Measurements from ENCODE around the gene DYRK1A. TPM values are rescaled to one million over a fixed set of nuclear protein-coding genes. Genes with fewer than 3 reads are reported as not detected.
"Not testable (repeated sequence)": the region's sequence is repeated elsewhere in the genome, so short reads cannot be mapped to it uniquely, and the experiment has no call there.

The DYRK1A gene
- total RNA-seq, 1 donor from 2014 or later: 64.6 TPM

GRCh38 chr21:37520801-37521200 lies 154.2 kb downstream of the DYRK1A start:
- no peak overlapping the region for H3K27ac ChIP-seq (replicated peaks)
- no peaks in the 10 kb centered on the region for H3K36me3 ChIP-seq
- no peak for TF ChIP-seq CTCF (IDR thresholded peaks at IDR 0.05; ENCODE audit: borderline replicate concordance)
- no peaks in the 10 kb centered on the region for H3K9me3 ChIP-seq (replicated peaks)
- no peak for DNase-seq
- no peak overlapping the region for H3K4me3 ChIP-seq
- peaks cover 37% of the 10 kb centered on the region for H3K4me1 ChIP-seq
- intact Hi-C loops (cut with micrococcal nuclease): no loop called here
- H3K27me3 ChIP-seq (ENCODE audit: low read depth): no peaks in the 10 kb centered on the region

GRCh38 chr21:37521658-37522057 lies 155.1 kb downstream of the DYRK1A start:
- H3K4me1 ChIP-seq: peaks cover 37% of the 10 kb centered on the region
- no peak for DNase-seq
- intact Hi-C loops (cut with micrococcal nuclease): no loop called here
- H3K27me3 ChIP-seq (ENCODE audit: low read depth): no peaks in the 10 kb centered on the region
- no peak for TF ChIP-seq CTCF (IDR thresholded peaks at IDR 0.05; ENCODE audit: borderline replicate concordance)
- no peak overlapping the region for H3K4me3 ChIP-seq
- no peaks in the 10 kb centered on the region for H3K36me3 ChIP-seq
- no peak overlapping the region for H3K27ac ChIP-seq (replicated peaks)
- H3K9me3 ChIP-seq (replicated peaks): no peaks in the 10 kb centered on the region

GRCh38 chr21:37522641-37523295 lies 156.2 kb downstream of the DYRK1A start:
- no peak for DNase-seq
- no peak for TF ChIP-seq CTCF (IDR thresholded peaks at IDR 0.05; ENCODE audit: borderline replicate concordance)

GRCh38 chr21:37524944-37525343 lies 158.4 kb downstream of the DYRK1A start:
- H3K9me3 ChIP-seq (replicated peaks); DNase-seq; H3K27me3 ChIP-seq (ENCODE audit: low read depth); H3K36me3 ChIP-seq; H3K27ac ChIP-seq (replicated peaks); intact Hi-C loops (cut with micrococcal nuclease); H3K4me3 ChIP-seq: not testable (repeated sequence)
- peaks cover 17% of the 10 kb centered on the region for H3K4me1 ChIP-seq

More at GRCh38 chr21:37522641-37523295, 156.2 kb downstream of the DYRK1A start:
- Histone ChIP-seq H3K4me3 (no peak overlapping the region), H3K36me3 (no peaks in the 10 kb centered on the region), H3K4me1 (peaks cover 28% of the 10 kb centered on the region), H3K27ac (replicated peaks) (no peak overlapping the region), H3K27me3 (ENCODE audit: low read depth) (no peaks in the 10 kb centered on the region), H3K9me3 (replicated peaks) (no peaks in the 10 kb centered on the region)
- intact Hi-C loops (cut with micrococcal nuclease): no loop called here

- no peak overlapping the region for H3K4me3 ChIP-seq
- H3K36me3 ChIP-seq: no peaks in the 10 kb centered on the region
- H3K9me3 ChIP-seq (replicated peaks): no peaks in the 10 kb centered on the region
- no peak overlapping the region for H3K27ac ChIP-seq (replicated peaks)
- H3K4me1 ChIP-seq: peaks cover 16% of the 10 kb centered on the region
- H3K27me3 ChIP-seq (ENCODE audit: low read depth): no peaks in the 10 kb centered on the region
- intact Hi-C loops (cut with micrococcal nuclease): no loop called here
- no peak for TF ChIP-seq CTCF (IDR thresholded peaks at IDR 0.05; ENCODE audit: borderline replicate concordance)
- no peak for DNase-seq
Observed at GRCh38 chr21:37525810-37526209, 159.2 kb downstream of the DYRK1A start.

GRCh38 chr21:37527103-37527502 lies 160.5 kb downstream of the DYRK1A start:
- Histone ChIP-seq H3K27ac (replicated peaks) (no peak overlapping the region), H3K4me1 (peaks cover 19% of the 10 kb centered on the region), H3K36me3 (no peaks in the 10 kb centered on the region), H3K4me3 (no peak overlapping the region), H3K27me3 (ENCODE audit: low read depth) (peaks cover 3% of the 10 kb centered on the region), H3K9me3 (replicated peaks) (no peaks in the 10 kb centered on the region)
- no peak for TF ChIP-seq CTCF (IDR thresholded peaks at IDR 0.05; ENCODE audit: borderline replicate concordance)
- DNase-seq: no peak
- intact Hi-C loops (cut with micrococcal nuclease): no loop called here

Measured in left ventricle myocardium inferior (tissue), 1 donor.